Chondrocyte (in vitro differentiated cells): ENCODE data around the gene CES4A. TPM values are rescaled to one million over a fixed set of nuclear protein-coding genes. Genes with fewer than 3 reads are reported as not detected.
"Not testable (repeated sequence)": the region's sequence is repeated elsewhere in the genome, so short reads cannot be mapped to it uniquely, and the experiment has no call there.

Source experiments
- DNase-seq: peaks from one replicate; pipeline ENCODE4 v3.0.0; 2021; ENCODE audit warnings: mixed read lengths, low spot score
- H3K27ac Mint-ChIP-seq: one replicate; pipeline ENCODE4 v1.8.0; 2021; ENCODE audit warnings: mild to moderate bottlenecking, moderate library complexity, mixed read lengths; ENCODE audit not compliant: unreplicated experiment
- H3K27me3 Mint-ChIP-seq: 2 replicates; pipeline ENCODE4 v1.8.0; 2021; ENCODE audit warnings: low read depth, mixed read lengths
- H3K36me3 Mint-ChIP-seq: 2 replicates; pipeline ENCODE4 v1.8.0; 2021; ENCODE audit warnings: low read depth, mixed read lengths
- H3K4me1 Mint-ChIP-seq: 2 replicates; pipeline ENCODE4 v1.8.0; 2021; ENCODE audit warnings: low read depth, mild to moderate bottlenecking, mixed read lengths
- H3K4me3 Mint-ChIP-seq: one replicate; pipeline ENCODE4 v1.8.0; 2021; ENCODE audit warnings: mild to moderate bottlenecking, moderate library complexity, mixed read lengths; ENCODE audit not compliant: unreplicated experiment
- H3K9me3 Mint-ChIP-seq: 2 replicates; pipeline ENCODE4 v1.8.0; 2021; ENCODE audit warnings: low read depth, mixed read lengths
- CTCF ChIP-seq: fragments of 200-600 bp; sonication (generic); IDR thresholded peaks from 2 replicates; pipeline ENCODE4 v1.5.0; 2021; ENCODE audit warnings: antibody characterized with exemption, mild to moderate bottlenecking, moderate library complexity
- total RNA-seq: library from RNA; stranded (reverse); gene quantifications from 3 replicates; pipeline ENCODE4 v1.2.1, GENCODE V29; 2021

CES4A gene
- total RNA-seq, 1 donor from 2014 or later = 2.6 TPM

- no peak for TF ChIP-seq CTCF
- Mint-ChIP-seq H3K4me1 (no peaks in the 10 kb centered on the region), H3K27me3 (peaks cover 3% of the 10 kb centered on the region), H3K27ac (no peak overlapping the region), H3K4me3 (no peak overlapping the region), H3K9me3 (peaks cover 8% of the 10 kb centered on the region), H3K36me3 (no peaks in the 10 kb centered on the region)
- no peak for DNase-seq
These were observed 35.8 kb upstream of the CES4A start for GRCh38 chr16:66952430-66953110.

GRCh38 chr16:66953462-66954096, 34.8 kb upstream of the CES4A start:
- no peak for TF ChIP-seq CTCF
- DNase-seq = no peak
- Mint-ChIP-seq H3K4me1 (no peaks in the 10 kb centered on the region), H3K36me3 (no peaks in the 10 kb centered on the region), H3K9me3 (peaks cover 8% of the 10 kb centered on the region), H3K27me3 (peaks cover 13% of the 10 kb centered on the region), H3K4me3 (no peak overlapping the region), H3K27ac (no peak overlapping the region)

GRCh38 chr16:66954097-66954659, 34.2 kb upstream of the CES4A start:
- no peaks in the 10 kb centered on the region for H3K36me3 Mint-ChIP-seq
- no peak overlapping the region for H3K4me3 Mint-ChIP-seq
- peaks cover 8% of the 10 kb centered on the region for H3K9me3 Mint-ChIP-seq
- H3K27ac Mint-ChIP-seq = no peak overlapping the region
- no peaks in the 10 kb centered on the region for H3K4me1 Mint-ChIP-seq
- peaks cover 19% of the 10 kb centered on the region for H3K27me3 Mint-ChIP-seq
- no peak for DNase-seq
- TF ChIP-seq CTCF = peak; percentile 91

- peaks cover 20% of the 10 kb centered on the region for H3K27me3 Mint-ChIP-seq
- DNase-seq, H3K4me3 Mint-ChIP-seq, H3K27ac Mint-ChIP-seq, H3K36me3 Mint-ChIP-seq, H3K9me3 Mint-ChIP-seq, H3K4me1 Mint-ChIP-seq: not testable (repeated sequence)
These were observed 32.8 kb upstream of the CES4A start for GRCh38 chr16:66955363-66956153.

- not testable (repeated sequence) for H3K36me3 Mint-ChIP-seq, DNase-seq, H3K9me3 Mint-ChIP-seq, H3K4me3 Mint-ChIP-seq, H3K4me1 Mint-ChIP-seq, H3K27ac Mint-ChIP-seq
- peaks cover 20% of the 10 kb centered on the region for H3K27me3 Mint-ChIP-seq
These were observed 32.3 kb upstream of the CES4A start for GRCh38 chr16:66956154-66956457.
